ENCODE measurements around the gene EXOSC10.

Gene EXOSC10
- total RNA-seq = 171 to 187 reads per million in 2 donors

DNA sequence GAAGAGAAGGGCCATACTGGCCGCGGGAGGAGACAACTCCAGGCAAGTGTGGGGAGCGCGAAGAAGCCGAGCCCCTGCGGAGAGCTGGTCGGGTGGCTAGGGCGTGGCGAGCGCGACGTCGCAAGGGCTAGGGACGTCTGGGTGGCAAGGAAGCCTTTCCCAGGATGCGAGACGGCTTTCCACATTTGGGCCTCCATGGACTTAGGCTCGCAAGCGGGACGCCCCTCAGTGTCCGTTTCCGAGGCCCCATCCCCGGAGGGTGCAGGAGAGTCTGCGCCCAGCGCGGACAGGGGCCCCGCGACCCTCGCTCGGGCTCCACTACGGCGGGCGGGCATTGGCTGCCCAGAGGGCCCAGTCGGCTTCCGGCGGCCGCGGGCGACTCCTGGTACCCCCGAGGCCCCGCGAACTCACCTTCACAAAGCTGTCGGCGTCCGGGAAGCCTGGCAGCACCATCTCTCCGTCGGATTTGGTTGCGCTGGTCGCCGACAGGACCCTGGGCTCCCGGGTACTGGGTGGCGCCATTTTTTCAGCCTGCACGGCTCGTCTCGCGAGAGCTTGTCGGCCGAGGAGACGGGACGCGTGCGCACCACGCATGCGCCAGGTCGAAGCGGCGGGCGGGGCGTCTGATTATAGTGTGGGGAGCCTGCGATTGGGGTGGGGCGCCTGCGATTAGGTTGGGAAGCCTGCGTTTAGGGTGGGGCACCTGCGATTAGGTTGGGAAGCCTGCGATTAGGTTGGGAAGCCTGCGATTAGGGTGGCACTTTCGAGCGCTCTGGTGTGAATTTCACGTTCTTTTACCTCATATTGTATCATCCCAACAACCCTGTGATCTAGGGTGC lies at the start of gene EXOSC10:
Gene EXOSC10, minus strand, starts transcription at position 560 of the 839 bp plus-strand sequence. Its CDS starts 38 bp downstream, at position 522.
- DNase-seq = peak; percentile 88

DNA sequence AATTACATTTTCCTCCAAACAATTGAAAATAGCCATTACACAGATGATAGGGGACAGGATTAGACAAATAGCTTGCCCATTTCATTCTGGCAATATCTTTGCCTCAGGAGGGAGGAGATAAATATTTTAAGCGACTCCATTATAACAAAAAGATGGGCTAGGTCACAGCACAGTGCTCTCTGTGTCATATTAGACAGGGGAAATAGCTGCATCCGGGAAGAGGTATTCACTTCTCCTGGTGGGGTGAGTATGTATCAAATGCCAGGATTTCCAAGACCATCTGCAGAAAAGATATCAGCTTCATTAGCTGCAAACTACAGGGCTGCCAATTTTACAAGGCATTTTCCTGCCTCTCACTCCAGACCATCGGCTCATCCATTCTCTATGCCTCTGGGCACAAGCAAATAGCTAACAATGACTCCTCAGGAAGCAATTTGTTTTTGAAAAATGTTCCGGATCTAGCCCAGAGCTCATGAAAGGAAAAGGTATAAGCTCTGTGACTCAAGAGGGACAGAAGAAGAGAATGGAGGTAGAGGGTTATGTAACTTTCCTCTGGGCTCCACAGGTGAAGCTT lies 47.6 kb upstream of the EXOSC10 start:
- no peak for DNase-seq

GRCh38 chr1:11145741-11146140 lies 46.1 kb upstream of the EXOSC10 start:
- DNase-seq = no peak

- DNase-seq = no peak
Observed at GRCh38 chr1:11144570-11145256, 45.0 kb upstream of the EXOSC10 start.

- DNase-seq = no peak
Observed at GRCh38 chr1:11143907-11144306, 44.2 kb upstream of the EXOSC10 start.

- DNase-seq = no peak
Observed at GRCh38 chr1:11143401-11143800, 43.7 kb upstream of the EXOSC10 start.

GRCh38 chr1:11142618-11143391 lies 43.1 kb upstream of the EXOSC10 start:
- DNase-seq = no peak

DNA sequence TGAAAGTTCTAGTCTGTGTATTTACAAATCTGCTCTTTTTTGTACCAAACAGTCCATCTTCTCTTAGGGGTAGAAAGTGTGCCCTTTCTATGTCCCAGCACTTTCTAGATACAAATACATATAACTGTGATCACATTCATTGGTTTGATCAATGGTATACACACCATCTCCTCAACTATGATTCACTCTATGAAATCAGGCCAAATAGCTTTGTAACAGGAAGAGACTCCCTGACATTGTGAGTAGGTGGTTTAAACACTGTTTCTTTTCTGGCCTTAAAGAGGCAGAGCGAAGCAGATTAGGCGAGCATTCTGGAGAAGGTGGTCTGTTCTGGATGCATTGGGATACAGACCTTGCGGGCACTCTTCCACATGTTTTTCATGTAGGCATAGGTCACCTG lies 39.3 kb upstream of the EXOSC10 start:
- DNase-seq = no peak

DNA sequence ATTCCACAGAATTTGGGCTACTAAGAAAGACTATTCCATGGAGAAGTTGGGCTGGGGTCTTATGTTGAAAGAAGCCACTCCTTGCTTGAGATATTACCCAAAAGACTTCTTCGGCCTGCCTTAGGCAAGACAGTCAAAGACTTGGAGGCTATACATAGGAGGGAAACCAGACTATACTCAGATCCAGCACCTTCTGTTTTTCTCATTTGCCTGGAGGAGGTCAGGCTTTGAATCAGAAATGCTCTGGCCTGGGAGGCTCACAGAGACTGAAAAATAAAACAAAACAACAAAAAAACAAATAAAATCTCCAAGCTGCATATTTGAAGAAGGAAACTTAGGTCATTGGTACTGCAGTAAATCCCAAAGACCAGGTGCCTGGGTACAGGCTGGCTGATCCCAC lies 38.4 kb upstream of the EXOSC10 start:
- no peak for DNase-seq

DNA sequence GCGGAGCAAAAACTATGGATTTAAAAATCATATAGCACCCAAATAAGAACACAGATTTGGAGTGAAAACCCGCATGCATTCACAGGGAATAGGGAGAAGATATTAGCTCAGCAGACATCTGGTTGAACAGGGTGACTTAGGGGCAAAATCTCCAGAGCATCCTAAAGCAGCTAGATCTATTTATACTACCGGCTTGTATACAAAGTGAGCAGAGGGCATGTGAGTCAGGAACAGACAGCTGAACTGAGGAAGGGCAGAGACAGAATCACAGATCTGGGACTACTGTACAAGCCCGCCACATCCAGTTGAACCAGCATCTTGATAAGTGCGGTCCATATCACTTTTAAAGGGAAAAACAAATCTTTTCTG lies 35.2 kb upstream of the EXOSC10 start:
- no peak for DNase-seq

GRCh38 chr1:11134251-11134897 lies 34.7 kb upstream of the EXOSC10 start:
- DNase-seq = no peak

GRCh38 chr1:11132563-11133293 lies 33.1 kb upstream of the EXOSC10 start:
- no peak for DNase-seq

DNA sequence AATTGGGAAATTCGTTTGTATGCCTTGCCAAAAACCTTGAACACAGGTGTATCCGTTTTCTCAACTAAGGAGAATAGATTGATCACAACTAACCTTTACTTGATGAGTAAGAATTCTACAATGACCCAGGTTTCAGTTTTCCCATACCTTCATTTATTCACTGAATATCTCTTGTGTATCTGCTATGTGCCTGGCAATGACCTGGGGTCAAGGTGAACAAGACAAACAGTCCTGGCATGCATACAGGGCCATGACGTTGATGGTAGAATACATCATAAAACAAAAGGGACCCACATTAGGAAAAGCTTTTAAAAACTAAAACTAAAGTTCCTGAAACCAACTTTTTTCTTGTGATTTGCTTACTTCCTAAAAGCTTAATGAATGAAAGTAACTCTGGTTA lies 32.1 kb upstream of the EXOSC10 start:
- no peak for DNase-seq

DNA sequence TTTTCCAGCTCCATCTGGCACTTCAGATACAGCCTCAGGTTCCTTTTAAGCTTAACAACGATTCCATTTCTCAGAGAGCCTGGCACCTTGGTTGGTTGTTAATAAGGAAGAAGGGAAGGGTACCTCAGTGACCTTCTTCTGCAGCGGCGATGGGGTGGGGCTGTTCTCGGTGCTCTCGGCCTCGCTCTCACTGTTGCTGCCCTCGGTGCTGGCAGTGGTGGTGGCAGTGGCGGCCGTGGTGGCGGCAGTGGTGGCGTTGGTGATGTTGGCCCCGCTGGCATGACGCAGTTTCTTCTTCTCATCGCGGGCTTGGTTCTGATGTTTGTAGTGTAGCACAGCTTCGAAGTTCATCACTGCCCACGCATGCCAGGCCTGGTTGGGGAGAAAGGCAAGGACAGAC lies 30.7 kb upstream of the EXOSC10 start:
- DNase-seq = no peak

DNA sequence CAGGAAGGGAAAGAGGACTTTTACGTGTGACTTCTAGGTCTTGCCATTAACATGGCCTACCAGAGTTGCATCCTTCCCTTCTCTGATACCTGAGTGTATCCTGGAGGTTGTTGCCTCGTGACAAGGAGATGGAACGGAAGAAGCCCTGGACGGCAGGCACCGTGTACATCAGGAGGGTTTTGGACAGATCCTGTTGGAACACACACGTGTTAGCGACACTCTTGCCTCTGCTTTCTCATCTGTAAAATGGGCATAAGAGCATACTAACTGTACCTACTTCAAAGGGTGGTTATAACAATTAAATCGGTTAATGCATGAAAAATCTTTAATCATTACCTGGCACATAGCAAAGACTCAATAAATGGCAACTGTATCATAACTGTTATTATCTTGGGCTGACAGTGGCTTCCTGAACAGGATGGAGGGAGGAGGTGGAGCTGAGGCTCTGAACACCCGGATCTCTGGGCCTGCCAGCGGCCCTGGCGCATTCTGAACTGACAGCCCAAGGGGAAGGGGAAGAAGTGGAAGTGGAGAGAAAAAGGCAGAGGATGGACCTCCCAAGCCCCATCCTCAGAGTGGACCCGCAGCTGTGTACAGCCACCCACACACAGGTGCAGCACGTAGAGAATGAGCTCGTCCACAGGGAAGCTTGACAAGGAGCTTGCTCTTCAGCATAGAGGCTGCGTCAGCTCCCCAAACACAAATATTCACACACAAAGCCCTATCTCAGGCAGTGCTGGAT lies 30.2 kb upstream of the EXOSC10 start:
- no peak for DNase-seq

GRCh38 chr1:11126569-11126968 lies 26.9 kb upstream of the EXOSC10 start:
- no peak for DNase-seq

DNA sequence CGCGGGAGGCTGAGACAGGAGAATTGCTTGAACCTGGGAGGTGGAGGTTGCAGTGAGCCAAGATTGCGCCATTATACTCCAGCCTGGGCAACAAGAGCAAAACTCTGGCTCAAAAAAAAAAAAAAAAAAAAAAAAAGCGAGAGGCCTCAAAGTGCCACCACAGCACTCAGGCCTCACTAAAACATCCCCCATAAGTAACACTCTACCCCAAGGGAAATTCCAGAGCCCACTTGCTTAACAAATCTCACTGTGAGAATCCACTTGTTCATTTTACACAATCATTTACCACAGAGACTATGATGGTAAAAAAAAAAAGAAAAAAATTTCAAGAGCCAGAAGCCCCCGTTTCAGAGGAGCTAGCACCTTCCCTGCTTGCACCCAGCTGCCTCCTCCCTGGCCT lies 26.3 kb upstream of the EXOSC10 start:
- no peak for DNase-seq

- DNase-seq = no peak
Observed at GRCh38 chr1:11124965-11125364, 25.3 kb upstream of the EXOSC10 start.

DNA sequence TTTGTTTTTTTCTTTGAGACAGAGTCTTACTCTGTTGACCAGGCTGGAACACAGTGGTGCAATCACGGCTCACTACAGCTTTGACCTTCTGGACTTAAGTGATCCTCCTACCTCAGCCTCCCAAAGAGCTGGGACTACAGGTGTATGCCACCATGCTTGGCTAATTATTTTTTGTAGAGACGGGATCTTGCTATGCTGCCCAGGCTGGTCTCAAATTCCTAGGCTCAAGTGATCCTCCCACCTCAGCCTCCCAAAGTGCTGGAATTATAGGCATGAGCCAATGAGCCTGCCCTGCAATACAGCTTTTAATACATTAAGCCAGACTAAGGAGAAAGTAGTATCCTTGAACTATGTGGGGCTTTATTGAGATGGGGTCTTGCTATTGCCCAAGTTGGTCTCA lies 16.6 kb upstream of the EXOSC10 start:
- DNase-seq = no peak

GRCh38 chr1:11114966-11115365 lies 15.3 kb upstream of the EXOSC10 start:
- no peak for DNase-seq

Data from activated gamma-delta T cell (primary cell).